ENCODE data around the gene TRIM34.
A peak's percentile ranks its signal among the peaks of the same experiment; 100 is the strongest.
"Not testable (repeated sequence)": the region's sequence is repeated elsewhere in the genome, so short reads cannot be mapped to it uniquely, and the experiment has no call there.

The TRIM34 gene

DNA sequence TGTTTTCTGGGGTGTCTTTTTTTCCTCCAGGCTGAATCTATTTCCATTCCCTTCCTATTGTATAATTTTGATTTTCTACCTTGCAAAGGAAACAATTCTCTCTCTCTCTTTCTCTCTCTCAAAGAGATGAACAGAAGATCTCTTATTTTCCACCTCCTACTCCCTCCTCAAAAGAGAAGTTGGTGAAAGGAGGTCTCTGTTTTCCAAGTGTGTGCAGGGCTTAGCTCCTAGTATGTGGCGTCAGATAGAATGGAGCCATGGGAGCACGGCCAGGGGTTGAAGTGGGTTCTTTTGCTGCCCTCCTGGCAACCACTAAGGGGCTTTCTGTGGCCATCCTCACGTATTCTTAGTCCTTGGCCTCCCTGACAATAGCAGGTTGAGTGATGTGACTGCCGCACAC, 480 bp downstream of the TRIM34 start:
- no peak for DNase-seq (ENCODE audit: insufficient read length)
- FAIRE-seq: no peak
- no peak for TF ChIP-seq TAF1 (IDR thresholded peaks at IDR 0.05; ENCODE audit: borderline replicate concordance, low read depth, low read length)
- TF ChIP-seq POLR2AphosphoS5 (IDR thresholded peaks at IDR 0.05; ENCODE audit: low read depth, low read length): no peak
- TF ChIP-seq POLR2A (IDR thresholded peaks at IDR 0.05; ENCODE audit: low read depth, low read length): no peak

DNA sequence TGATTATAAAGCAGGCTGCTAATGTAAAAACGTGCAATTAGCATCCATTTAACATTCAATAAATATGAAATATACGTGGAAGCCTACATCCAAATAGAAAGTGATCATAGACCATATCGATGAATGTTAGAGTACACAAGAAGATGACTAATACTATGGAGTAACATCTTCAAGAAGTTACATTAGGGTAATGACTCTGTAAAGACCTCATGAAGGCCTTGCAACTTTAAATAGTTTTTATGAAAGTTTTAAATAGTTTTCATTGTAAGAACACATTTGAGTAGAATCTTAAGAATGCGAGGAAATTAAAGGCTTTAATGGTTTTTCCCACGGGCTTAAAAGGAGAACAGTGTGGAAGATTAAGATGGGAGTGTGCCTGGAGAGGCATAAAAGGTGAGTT, 1.4 kb downstream of the TRIM34 start:
- TF ChIP-seq TAF1 (IDR thresholded peaks at IDR 0.05; ENCODE audit: borderline replicate concordance, low read depth, low read length): no peak
- no peak for TF ChIP-seq POLR2AphosphoS5 (IDR thresholded peaks at IDR 0.05; ENCODE audit: low read depth, low read length)
- no peak for TF ChIP-seq POLR2A (IDR thresholded peaks at IDR 0.05; ENCODE audit: low read depth, low read length)
- no peak for DNase-seq (ENCODE audit: insufficient read length)
- FAIRE-seq: peak; percentile 67

DNA sequence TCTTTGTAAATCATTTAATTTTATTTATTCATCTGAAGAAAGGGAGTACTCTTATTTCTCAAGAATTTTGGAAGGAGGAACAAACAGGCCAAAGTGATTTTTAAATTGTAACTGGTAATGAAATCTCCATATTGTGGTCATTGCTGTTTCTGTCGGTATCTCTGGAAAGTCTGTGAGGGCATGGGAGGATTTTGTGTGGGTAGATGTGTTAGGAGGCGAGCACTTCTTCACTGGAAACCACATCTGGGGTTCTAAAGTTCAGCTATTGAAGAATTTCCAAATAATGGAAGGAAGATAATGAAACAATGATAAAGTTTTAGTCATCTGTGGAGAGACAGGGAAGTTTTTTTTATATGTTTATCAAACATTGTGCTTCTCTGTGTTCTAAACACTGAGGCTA, 6.6 kb downstream of the TRIM34 start:
- TF ChIP-seq POLR2A (IDR thresholded peaks at IDR 0.05; ENCODE audit: low read depth, low read length) (no peak), TAF1 (IDR thresholded peaks at IDR 0.05; ENCODE audit: borderline replicate concordance, low read depth, low read length) (no peak), POLR2AphosphoS5 (IDR thresholded peaks at IDR 0.05; ENCODE audit: low read depth, low read length) (no peak)
- DNase-seq (ENCODE audit: insufficient read length) (no peak), FAIRE-seq (no peak)

DNA sequence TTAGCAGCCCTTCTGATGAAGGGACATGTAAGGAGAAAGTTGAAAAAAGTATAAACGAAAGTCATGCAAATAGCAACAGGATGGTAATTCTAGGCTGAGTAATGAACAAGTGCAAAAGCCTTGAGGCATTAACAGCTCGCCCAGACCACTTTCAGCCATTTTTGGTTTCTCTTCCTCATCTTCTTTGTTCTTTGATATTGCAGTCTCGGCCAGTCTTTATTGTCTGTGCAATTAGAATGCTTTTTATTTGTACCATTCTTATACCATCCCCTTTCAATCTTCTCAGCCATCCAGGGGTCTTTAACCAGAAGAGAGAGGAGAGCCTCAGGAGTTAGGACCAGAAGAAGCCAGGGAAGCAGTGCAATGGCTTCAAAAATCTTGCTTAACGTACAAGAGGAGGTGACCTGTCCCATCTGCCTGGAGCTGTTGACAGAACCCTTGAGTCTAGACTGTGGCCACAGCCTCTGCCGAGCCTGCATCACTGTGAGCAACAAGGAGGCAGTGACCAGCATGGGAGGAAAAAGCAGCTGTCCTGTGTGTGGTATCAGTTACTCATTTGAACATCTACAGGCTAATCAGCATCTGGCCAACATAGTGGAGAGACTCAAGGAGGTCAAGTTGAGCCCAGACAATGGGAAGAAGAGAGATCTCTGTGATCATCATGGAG, 7.3 kb downstream of the TRIM34 start:
- FAIRE-seq (peak; percentile 90), DNase-seq (ENCODE audit: insufficient read length) (peak; percentile 29)
- TF ChIP-seq POLR2AphosphoS5 (IDR thresholded peaks at IDR 0.05; ENCODE audit: low read depth, low read length) (0 out of 2 replicates have a peak, but pooled peaks have one; percentile 17), TAF1 (IDR thresholded peaks at IDR 0.05; ENCODE audit: borderline replicate concordance, low read depth, low read length) (no peak), POLR2A (IDR thresholded peaks at IDR 0.05; ENCODE audit: low read depth, low read length) (peak; percentile 14; the same call in 1 of the 2 replicates)

DNA sequence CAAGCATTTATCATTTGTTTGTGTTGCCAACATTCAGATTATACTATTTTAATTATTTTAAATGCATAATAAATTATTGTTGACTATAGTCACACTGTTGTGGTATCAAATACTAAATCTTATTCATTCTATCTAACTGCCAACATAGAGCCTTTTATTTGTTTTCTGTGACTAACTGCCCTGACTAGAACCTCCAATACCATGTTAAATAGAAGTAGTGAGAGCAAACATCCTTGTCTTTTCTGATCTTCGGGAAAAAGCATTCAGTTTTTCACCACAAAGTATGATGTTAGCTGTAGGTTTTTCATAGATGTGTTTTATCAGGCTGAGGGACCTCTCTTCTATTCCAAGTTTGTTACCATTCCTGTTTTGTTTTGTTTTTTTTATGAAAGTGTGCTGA, 15.2 kb downstream of the TRIM34 start:
- FAIRE-seq: no peak

DNA sequence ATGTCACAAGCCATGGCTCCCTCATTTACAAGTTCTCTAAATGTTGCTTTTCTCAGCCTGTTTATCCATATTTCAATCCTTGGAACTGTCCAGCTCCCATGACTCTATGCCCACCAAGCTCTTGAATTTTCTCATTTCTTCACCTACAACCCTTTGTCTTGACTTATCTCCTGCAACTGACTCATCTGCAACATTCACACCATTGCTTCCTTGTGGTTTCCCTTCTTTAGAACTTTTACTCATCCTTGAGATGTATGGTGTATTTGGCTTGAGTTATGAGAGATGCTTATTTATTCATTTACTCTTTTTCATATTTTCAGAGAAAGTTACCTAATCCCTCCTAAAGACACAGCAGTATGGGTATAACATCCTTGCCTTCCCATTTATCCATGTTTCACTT, 18.8 kb downstream of the TRIM34 start:
- no peak for FAIRE-seq

More for the DNA sequence above, 15.2 kb downstream of the TRIM34 start:
- TF ChIP-seq TAF1 (IDR thresholded peaks at IDR 0.05; ENCODE audit: borderline replicate concordance, low read depth, low read length) (no peak), POLR2AphosphoS5 (IDR thresholded peaks at IDR 0.05; ENCODE audit: low read depth, low read length) (no peak), POLR2A (IDR thresholded peaks at IDR 0.05; ENCODE audit: low read depth, low read length) (no peak)
- no peak for DNase-seq (ENCODE audit: insufficient read length)

DNA sequence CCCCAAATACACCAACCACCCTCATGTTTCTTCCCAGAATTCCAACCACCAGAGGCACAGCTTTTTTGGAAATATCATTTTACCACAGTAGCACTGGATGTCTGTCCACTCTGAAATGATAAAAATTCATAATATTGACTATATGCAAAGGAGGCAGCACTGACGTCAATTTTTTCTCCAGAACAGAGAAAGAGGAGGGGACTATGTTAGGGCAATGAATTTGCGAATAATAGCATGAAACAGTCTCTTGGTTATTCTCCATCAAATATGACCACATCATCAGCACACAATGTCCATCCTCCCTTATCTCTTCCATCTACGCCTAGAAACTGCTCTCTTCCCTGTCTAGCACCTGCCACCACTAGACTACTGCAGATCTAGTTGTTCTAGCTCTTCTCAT, 21.3 kb downstream of the TRIM34 start:
- no peak for FAIRE-seq
- TF ChIP-seq POLR2A (IDR thresholded peaks at IDR 0.05; ENCODE audit: low read depth, low read length): no peak
- no peak for TF ChIP-seq POLR2AphosphoS5 (IDR thresholded peaks at IDR 0.05; ENCODE audit: low read depth, low read length)
- TF ChIP-seq TAF1 (IDR thresholded peaks at IDR 0.05; ENCODE audit: borderline replicate concordance, low read depth, low read length): no peak

More for the DNA sequence above, 18.8 kb downstream of the TRIM34 start:
- TF ChIP-seq POLR2AphosphoS5 (IDR thresholded peaks at IDR 0.05; ENCODE audit: low read depth, low read length) (no peak), TAF1 (IDR thresholded peaks at IDR 0.05; ENCODE audit: borderline replicate concordance, low read depth, low read length) (no peak), POLR2A (IDR thresholded peaks at IDR 0.05; ENCODE audit: low read depth, low read length) (no peak)
- no peak for DNase-seq (ENCODE audit: insufficient read length)

DNA sequence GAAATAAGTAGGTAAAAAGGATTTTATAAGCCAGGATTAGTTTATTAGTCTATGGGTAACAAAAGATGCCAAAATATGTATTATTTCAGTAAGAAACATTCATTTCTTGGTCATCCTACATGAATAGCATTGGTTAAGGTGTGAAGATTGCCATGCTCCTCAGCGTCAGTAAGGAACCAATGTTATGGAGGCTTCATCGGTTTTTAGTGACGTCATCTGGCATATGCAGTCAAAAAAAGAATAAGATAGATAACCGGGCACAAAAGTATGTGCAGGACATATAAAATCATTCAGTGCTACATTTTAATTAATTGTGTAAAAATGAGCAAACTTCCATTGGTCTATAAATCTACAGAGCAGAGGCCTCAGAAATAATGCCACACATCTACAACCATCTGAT, 30.7 kb downstream of the TRIM34 start:
- FAIRE-seq (no peak), DNase-seq (ENCODE audit: insufficient read length) (no peak)
- no peak for TF ChIP-seq POLR2A (IDR thresholded peaks at IDR 0.05; ENCODE audit: low read depth, low read length)
- TF ChIP-seq TAF1 (IDR thresholded peaks at IDR 0.05; ENCODE audit: borderline replicate concordance, low read depth, low read length): no peak
- TF ChIP-seq POLR2AphosphoS5 (IDR thresholded peaks at IDR 0.05; ENCODE audit: low read depth, low read length): no peak

More for the DNA sequence above, 21.3 kb downstream of the TRIM34 start:
- DNase-seq (ENCODE audit: insufficient read length): no peak

DNA sequence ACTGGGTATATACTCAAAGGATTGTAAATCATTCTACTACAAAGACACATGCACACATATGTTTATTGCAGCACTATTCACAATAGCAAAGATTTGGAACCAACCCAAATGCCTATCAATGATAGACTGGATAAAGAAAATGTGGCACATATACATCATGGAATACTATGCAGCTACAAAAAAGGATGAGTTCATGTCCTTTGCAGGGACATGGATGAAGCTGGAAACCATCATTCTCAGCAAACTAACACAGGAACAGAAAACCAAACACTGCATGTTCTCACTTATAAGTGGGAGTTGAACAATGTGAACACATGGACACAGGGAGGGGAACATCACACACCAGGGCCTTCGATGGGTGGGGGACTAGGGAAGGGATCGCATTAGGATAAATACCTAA, 32.2 kb downstream of the TRIM34 start:
- FAIRE-seq; DNase-seq (ENCODE audit: insufficient read length): not testable (repeated sequence)

DNA sequence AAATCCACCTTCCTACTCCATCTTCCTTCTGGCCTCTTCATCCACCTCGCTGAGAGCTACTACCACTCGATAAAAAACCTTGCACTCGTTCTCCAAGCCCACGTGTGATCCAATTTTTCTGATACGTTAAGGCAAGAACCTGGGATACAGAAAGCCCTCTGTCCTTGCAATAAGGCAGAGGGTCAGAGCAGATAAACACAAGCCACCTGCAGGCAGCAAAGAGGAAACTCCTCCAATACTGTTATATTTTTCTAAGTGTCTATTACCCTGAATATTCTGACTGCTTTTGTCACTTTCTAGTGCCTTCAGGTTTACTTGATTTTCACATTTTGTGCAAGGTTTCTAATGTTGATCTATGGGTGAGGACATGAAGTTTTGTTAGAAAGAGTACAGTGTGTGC, 33.5 kb downstream of the TRIM34 start:
- TF ChIP-seq POLR2A (IDR thresholded peaks at IDR 0.05; ENCODE audit: low read depth, low read length) (no peak), POLR2AphosphoS5 (IDR thresholded peaks at IDR 0.05; ENCODE audit: low read depth, low read length) (no peak), TAF1 (IDR thresholded peaks at IDR 0.05; ENCODE audit: borderline replicate concordance, low read depth, low read length) (no peak)
- no peak for DNase-seq (ENCODE audit: insufficient read length)
- no peak for FAIRE-seq

DNA sequence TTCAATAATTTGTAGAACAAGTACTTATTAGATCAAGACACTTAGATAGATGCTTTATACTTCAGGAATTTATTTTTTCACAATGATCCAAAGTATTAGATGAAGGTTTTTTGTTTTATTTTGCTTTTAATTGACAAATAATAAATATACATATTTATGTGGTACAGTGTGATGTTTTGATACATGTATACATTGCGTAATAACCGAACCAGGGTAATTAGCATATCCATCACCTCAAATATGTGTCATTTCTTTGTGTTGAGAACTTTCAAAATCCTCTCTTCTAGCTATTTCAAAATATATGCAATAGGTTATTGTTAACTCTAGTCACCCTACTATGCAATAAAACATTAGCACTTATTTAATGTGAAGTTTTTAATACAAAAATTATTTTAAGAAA, 38.7 kb downstream of the TRIM34 start:
- TF ChIP-seq TAF1 (IDR thresholded peaks at IDR 0.05; ENCODE audit: borderline replicate concordance, low read depth, low read length): no peak
- TF ChIP-seq POLR2AphosphoS5 (IDR thresholded peaks at IDR 0.05; ENCODE audit: low read depth, low read length): no peak
- TF ChIP-seq POLR2A (IDR thresholded peaks at IDR 0.05; ENCODE audit: low read depth, low read length): no peak
- FAIRE-seq: no peak
- DNase-seq (ENCODE audit: insufficient read length): no peak

DNA sequence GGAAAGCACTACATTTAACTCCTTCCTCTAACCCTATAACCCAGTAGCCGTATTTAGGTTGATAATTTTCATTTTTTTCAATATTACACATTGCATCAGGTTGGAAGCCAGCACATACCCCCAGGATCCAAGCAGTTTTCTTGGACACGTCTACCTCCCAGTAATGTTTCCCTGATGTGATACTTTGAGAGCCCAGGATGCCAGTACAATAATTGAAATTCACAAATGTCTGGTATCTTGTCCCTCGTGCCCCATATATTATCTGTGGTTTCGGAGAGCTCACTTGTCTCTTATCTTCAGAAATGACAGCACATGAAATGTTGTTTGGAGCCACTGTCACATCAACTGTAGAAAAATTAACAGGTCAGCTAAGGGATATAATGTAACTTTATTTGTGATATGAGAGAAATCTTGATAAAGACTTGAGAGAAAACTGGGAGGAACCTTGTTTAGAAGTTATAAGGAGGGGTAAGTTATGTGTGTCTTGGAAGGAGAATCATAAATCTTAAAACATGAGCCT, 40.3 kb downstream of the TRIM34 start:
- FAIRE-seq: no peak
- no peak for TF ChIP-seq TAF1 (IDR thresholded peaks at IDR 0.05; ENCODE audit: borderline replicate concordance, low read depth, low read length)
- no peak for TF ChIP-seq POLR2AphosphoS5 (IDR thresholded peaks at IDR 0.05; ENCODE audit: low read depth, low read length)
- no peak for TF ChIP-seq POLR2A (IDR thresholded peaks at IDR 0.05; ENCODE audit: low read depth, low read length)
- DNase-seq (ENCODE audit: insufficient read length): no peak

Data from GM12892 (cell line).